ENCODE measurements around the gene ZNF518B. TPM values are rescaled to one million over a fixed set of nuclear protein-coding genes. Genes with fewer than 3 reads are reported as not detected.

The ZNF518B gene
- polyA plus RNA-seq, 1 of the 3 experiments (the other 2 are of a cell fraction): 3.1 TPM

DNA sequence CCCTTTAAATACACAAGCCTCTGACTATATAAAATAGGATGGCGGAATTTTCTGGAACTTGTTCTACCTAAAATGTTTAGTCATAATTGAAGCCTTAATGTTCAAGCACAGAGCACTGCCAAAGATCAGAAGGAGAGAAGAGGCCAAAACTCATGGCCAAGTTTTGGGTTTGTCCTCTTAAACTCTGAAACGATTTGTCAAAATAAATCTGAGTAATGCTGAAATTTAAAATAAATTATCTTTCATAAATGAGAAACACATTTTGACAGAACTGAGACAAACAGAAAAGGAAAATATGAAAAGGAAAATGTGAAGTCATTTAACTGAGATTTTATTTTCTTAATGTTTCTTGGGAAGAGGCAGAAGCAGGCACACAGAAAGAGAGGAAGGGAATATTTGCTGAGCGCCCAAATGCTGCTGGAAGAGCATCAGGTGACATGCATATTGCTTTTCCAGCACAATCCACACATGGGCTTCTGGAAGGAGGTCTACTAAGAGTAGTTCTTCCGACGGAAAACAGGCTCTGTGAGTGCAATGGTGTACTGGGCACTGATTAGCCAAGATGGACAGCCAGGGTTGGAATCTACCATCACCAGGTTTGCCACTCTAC is 47.4 kb upstream of the ZNF518B start:
- no peak for DNase-seq

DNA sequence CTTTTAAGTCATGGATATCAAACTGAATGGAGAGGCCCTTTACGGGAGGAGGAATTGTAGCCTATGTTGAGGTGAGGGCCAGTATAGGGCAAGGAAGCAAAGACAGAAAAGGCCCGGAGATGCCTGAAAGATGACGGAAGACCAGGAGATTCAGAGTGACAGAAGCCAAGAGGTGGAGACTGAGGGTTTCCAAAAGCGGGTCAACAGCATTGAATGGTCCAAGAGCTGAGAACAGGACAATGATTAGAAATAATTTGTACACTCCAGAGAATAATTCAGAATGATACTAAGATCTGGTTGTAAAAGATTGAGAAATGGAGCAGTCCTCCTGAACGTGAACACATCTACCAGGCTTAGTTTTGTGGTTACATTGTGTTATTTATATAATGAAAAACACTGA is 45.5 kb upstream of the ZNF518B start:
- ChIA-PET POLR2A (no interaction called here), CTCF (interaction anchor here (1.5 kb wide), 2 partner anchors 42 to 338 kb away, joined by 3 to 6 read pairs; no protein-coding TSS in a partner anchor)
- Histone ChIP-seq H3K27ac (ENCODE audit: low read depth in 2 of 2, low read length in 1 of 2) (no peak overlapping the region), H3K27me3 (ENCODE audit: insufficient read depth) (peaks cover 19% of the 10 kb centered on the region; the same call in 1 of the 2 replicates), H3F3A (replicated peaks; ENCODE audit: insufficient read depth) (no peaks in the 10 kb centered on the region), H3K4me1 (ENCODE audit: control insufficient read depth in 1 of 2, insufficient read depth in 2 of 2, low read depth in 1 of 2, low read length in 1 of 2) (no peaks in the 10 kb centered on the region), H3K36me3 (replicated peaks in 1 of 2; ENCODE audit: control insufficient read depth in 1 of 2, insufficient read depth in 2 of 2, low read length in 1 of 2) (no peaks in the 10 kb centered on the region), H2AFZ (ENCODE audit: low read depth) (no peak overlapping the region), H3K79me2 (ENCODE audit: insufficient read depth) (no peaks in the 10 kb centered on the region), H3K4me2 (no peak overlapping the region), H3K4me3 (ENCODE audit: low read depth in 2 of 2, low read length in 1 of 2) (no peak overlapping the region), H4K20me1 (ENCODE audit: insufficient read depth) (no peaks in the 10 kb centered on the region), H3K9ac (no peak overlapping the region), H3K9me2 (no peaks in the 10 kb centered on the region), H3K9me3 (no peaks in the 10 kb centered on the region)
- WGBS (ENCODE audit: low lambda C conversion rate): 22% methylated on average over 5 of the region's 5 CpGs
- no peak for TF ChIP-seq RXRA (IDR thresholded peaks at IDR 0.05; ENCODE audit: borderline replicate concordance, low read depth)
- TF ChIP-seq TAF1 (IDR thresholded peaks at IDR 0.05; ENCODE audit: borderline replicate concordance, low read depth, low read length): no peak
- TF ChIP-seq FOXJ3 (CRISPR knock-in tag; IDR thresholded peaks at IDR 0.05): no peak
- TF ChIP-seq, protein P1, sequence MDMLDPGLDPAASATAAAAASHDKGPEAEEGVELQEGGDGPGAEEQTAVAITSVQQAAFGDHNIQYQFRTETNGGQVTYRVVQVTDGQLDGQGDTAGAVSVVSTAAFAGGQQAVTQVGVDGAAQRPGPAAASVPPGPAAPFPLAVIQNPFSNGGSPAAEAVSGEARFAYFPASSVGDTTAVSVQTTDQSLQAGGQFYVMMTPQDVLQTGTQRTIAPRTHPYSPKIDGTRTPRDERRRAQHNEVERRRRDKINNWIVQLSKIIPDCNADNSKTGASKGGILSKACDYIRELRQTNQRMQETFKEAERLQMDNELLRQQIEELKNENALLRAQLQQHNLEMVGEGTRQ (IDR thresholded peaks at IDR 0.05; ENCODE audit: borderline replicate concordance, low read depth, low read length): no peak
- no peak for TF ChIP-seq SMC3 (IDR thresholded peaks at IDR 0.05; ENCODE audit: low read depth, low read length)
- no peak for TF ChIP-seq MXI1 (IDR thresholded peaks at IDR 0.05; ENCODE audit: low read depth, low read length)
- no peak for TF ChIP-seq POLR2AphosphoS5 (IDR thresholded peaks at IDR 0.05; ENCODE audit: low read depth, low read length)
- TF ChIP-seq NFIC (IDR thresholded peaks at IDR 0.05; ENCODE audit: borderline replicate concordance): no peak
- no peak for TF ChIP-seq RCOR1 (IDR thresholded peaks at IDR 0.05; ENCODE audit: low read length)
- TF ChIP-seq RFX5 (IDR thresholded peaks at IDR 0.05; ENCODE audit: low read length): no peak
- TF ChIP-seq, protein P2, sequence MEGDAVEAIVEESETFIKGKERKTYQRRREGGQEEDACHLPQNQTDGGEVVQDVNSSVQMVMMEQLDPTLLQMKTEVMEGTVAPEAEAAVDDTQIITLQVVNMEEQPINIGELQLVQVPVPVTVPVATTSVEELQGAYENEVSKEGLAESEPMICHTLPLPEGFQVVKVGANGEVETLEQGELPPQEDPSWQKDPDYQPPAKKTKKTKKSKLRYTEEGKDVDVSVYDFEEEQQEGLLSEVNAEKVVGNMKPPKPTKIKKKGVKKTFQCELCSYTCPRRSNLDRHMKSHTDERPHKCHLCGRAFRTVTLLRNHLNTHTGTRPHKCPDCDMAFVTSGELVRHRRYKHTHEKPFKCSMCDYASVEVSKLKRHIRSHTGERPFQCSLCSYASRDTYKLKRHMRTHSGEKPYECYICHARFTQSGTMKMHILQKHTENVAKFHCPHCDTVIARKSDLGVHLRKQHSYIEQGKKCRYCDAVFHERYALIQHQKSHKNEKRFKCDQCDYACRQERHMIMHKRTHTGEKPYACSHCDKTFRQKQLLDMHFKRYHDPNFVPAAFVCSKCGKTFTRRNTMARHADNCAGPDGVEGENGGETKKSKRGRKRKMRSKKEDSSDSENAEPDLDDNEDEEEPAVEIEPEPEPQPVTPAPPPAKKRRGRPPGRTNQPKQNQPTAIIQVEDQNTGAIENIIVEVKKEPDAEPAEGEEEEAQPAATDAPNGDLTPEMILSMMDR (IDR thresholded peaks at IDR 0.05): no peak
- DNase-seq: no peak

More for the DNA sequence above, 47.4 kb upstream of the ZNF518B start:
- H3K36me3 ChIP-seq (replicated peaks in 1 of 2; ENCODE audit: control insufficient read depth in 1 of 2, insufficient read depth in 2 of 2, low read length in 1 of 2): no peaks in the 10 kb centered on the region
- H3K79me2 ChIP-seq (ENCODE audit: insufficient read depth): no peaks in the 10 kb centered on the region
- ChIA-PET CTCF (no interaction called here), POLR2A (no interaction called here)
- WGBS (ENCODE audit: low lambda C conversion rate): 1% methylated on average over 4 of the region's 5 CpGs
- H3K9ac ChIP-seq: no peak overlapping the region
- H2AFZ ChIP-seq (ENCODE audit: low read depth): no peak overlapping the region
- H3K4me1 ChIP-seq (ENCODE audit: control insufficient read depth in 1 of 2, insufficient read depth in 2 of 2, low read depth in 1 of 2, low read length in 1 of 2): no peaks in the 10 kb centered on the region
- H3K27ac ChIP-seq (ENCODE audit: low read depth in 2 of 2, low read length in 1 of 2): no peak overlapping the region
- no peaks in the 10 kb centered on the region for H3F3A ChIP-seq (replicated peaks; ENCODE audit: insufficient read depth)
- no peaks in the 10 kb centered on the region for H4K20me1 ChIP-seq (ENCODE audit: insufficient read depth)
- H3K9me3 ChIP-seq: no peaks in the 10 kb centered on the region
- H3K4me2 ChIP-seq: no peak overlapping the region
- H3K27me3 ChIP-seq (ENCODE audit: insufficient read depth): peaks cover 7% of the 10 kb centered on the region; the same call in 1 of the 2 replicates
- TF ChIP-seq RCOR1 (IDR thresholded peaks at IDR 0.05; ENCODE audit: low read length) (no peak), CHD2 (IDR thresholded peaks at IDR 0.05; ENCODE audit: low read length, partially characterized antibody) (no peak), FOXM1 (IDR thresholded peaks at IDR 0.05; ENCODE audit: low read depth) (no peak), EP300 (IDR thresholded peaks at IDR 0.05; ENCODE audit: borderline replicate concordance in 1 of 2, low read depth in 1 of 2, low read length in 1 of 2) (no peak), TAF1 (IDR thresholded peaks at IDR 0.05; ENCODE audit: borderline replicate concordance, low read depth, low read length) (no peak), YY1 (IDR thresholded peaks at IDR 0.05; ENCODE audit: low read depth) (no peak), RAD21 (IDR thresholded peaks at IDR 0.05; ENCODE audit: low read length) (no peak), RXRA (IDR thresholded peaks at IDR 0.05; ENCODE audit: borderline replicate concordance, low read depth) (no peak)
- TF ChIP-seq, protein P3, sequence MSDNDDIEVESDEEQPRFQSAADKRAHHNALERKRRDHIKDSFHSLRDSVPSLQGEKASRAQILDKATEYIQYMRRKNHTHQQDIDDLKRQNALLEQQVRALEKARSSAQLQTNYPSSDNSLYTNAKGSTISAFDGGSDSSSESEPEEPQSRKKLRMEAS (IDR thresholded peaks at IDR 0.05; ENCODE audit: low read depth): no peak
- TF ChIP-seq, protein P2 (IDR thresholded peaks at IDR 0.05): no peak
- TF ChIP-seq, protein P4, sequence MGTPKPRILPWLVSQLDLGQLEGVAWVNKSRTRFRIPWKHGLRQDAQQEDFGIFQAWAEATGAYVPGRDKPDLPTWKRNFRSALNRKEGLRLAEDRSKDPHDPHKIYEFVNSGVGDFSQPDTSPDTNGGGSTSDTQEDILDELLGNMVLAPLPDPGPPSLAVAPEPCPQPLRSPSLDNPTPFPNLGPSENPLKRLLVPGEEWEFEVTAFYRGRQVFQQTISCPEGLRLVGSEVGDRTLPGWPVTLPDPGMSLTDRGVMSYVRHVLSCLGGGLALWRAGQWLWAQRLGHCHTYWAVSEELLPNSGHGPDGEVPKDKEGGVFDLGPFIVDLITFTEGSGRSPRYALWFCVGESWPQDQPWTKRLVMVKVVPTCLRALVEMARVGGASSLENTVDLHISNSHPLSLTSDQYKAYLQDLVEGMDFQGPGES (IDR thresholded peaks at IDR 0.05; ENCODE audit: low read depth, low read length): no peak
- H3K9me2 ChIP-seq: no peaks in the 10 kb centered on the region
- H3K4me3 ChIP-seq (ENCODE audit: low read depth in 2 of 2, low read length in 1 of 2): no peak overlapping the region
